Fibroblast of lung (primary cell): ENCODE data around the gene VAMP7.

ENCODE experiments used
- CTCF ChIP-seq, 2 donors: IDR thresholded peaks in 1 of 2; conservative IDR thresholded peaks in 1 of 2; 1 replicate in 1 of 2; 2 replicates in 1 of 2; pipeline ENCODE4 v1.5.1; 2011 to 2012; ENCODE audit warnings: low read length in 2 of 2, control low read depth in 1 of 2, inconsistent platforms in 1 of 2, low read depth in 1 of 2, mild to moderate bottlenecking in 1 of 2
- EZH2 ChIP-seq: IDR thresholded peaks from 2 replicates; pipeline ENCODE4 v1.5.1; 2012; ENCODE audit warnings: low read length, control low read depth, mild to moderate bottlenecking; ENCODE audit errors: missing control alignments

GRCh38 chrX:155954793-155955192, 73.6 kb downstream of the VAMP7 start:
- TF ChIP-seq CTCF (conservative IDR thresholded peaks at IDR 0.05 in 1 of 2, IDR thresholded peaks at IDR 0.05 in 1 of 2; ENCODE audit: low read depth in 1 of 2, low read length in 2 of 2) (no peak), EZH2 (no peak)
